ENCODE results near the gene IFT88.

- no peak for TF ChIP-seq POLR2AphosphoS5 (IDR thresholded peaks at IDR 0.05; ENCODE audit: low read depth, low read length)
- no peak for TF ChIP-seq CTCF (IDR thresholded peaks at IDR 0.05)
- TF ChIP-seq, protein P1, sequence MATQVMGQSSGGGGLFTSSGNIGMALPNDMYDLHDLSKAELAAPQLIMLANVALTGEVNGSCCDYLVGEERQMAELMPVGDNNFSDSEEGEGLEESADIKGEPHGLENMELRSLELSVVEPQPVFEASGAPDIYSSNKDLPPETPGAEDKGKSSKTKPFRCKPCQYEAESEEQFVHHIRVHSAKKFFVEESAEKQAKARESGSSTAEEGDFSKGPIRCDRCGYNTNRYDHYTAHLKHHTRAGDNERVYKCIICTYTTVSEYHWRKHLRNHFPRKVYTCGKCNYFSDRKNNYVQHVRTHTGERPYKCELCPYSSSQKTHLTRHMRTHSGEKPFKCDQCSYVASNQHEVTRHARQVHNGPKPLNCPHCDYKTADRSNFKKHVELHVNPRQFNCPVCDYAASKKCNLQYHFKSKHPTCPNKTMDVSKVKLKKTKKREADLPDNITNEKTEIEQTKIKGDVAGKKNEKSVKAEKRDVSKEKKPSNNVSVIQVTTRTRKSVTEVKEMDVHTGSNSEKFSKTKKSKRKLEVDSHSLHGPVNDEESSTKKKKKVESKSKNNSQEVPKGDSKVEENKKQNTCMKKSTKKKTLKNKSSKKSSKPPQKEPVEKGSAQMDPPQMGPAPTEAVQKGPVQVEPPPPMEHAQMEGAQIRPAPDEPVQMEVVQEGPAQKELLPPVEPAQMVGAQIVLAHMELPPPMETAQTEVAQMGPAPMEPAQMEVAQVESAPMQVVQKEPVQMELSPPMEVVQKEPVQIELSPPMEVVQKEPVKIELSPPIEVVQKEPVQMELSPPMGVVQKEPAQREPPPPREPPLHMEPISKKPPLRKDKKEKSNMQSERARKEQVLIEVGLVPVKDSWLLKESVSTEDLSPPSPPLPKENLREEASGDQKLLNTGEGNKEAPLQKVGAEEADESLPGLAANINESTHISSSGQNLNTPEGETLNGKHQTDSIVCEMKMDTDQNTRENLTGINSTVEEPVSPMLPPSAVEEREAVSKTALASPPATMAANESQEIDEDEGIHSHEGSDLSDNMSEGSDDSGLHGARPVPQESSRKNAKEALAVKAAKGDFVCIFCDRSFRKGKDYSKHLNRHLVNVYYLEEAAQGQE (IDR thresholded peaks at IDR 0.05; ENCODE audit: insufficient read depth in 1 of 2, low read depth in 2 of 2, low read length in 1 of 2): no peak
- TF ChIP-seq TCF7L2 (IDR thresholded peaks at IDR 0.05; ENCODE audit: low read depth, low read length): no peak
Observed at GRCh38 chr13:20588529-20589110, 21.7 kb downstream of the IFT88 start.

Data from Panc1 (cell line).